AG08395 (cell line): ENCODE data around the gene FBXO7.
"Not testable (repeated sequence)": the region's sequence is repeated elsewhere in the genome, so short reads cannot be mapped to it uniquely, and the experiment has no call there.

Experiments
- DNase-seq: peaks from one replicate; pipeline ENCODE4 v3.0.0; 2012; ENCODE audit warnings: mixed read lengths, low spot score

The FBXO7 gene

GRCh38 chr22:32474635-32475467 lies at the start of gene FBXO7:
Gene FBXO7, plus strand, starts transcription at chr22:32474811. Its CDS starts 192 bp downstream, at chr22:32475003.
- peak; percentile 96 for DNase-seq

DNA sequence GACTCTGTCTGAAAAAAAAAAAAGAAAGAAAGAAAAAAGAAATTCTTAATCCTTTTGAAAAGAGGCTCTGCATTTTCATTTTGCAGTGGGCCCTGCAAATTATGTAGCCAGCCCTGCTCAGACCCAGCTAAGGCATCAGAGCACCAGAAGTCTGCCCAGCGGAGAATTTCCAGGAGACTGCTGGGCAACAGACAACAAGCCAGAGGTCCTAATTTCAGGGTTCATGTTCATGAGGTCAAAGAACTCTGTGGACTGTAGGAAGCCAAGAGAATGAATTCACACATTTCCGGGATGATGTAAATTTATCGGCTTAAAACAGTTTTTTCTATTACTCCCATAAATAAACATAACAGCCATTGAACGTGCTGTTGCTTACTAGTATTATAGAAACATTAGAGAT lies 47.7 kb upstream of the FBXO7 start:
- no peak for DNase-seq

GRCh38 chr22:32430352-32430751 lies 44.3 kb upstream of the FBXO7 start:
- no peak for DNase-seq

DNA sequence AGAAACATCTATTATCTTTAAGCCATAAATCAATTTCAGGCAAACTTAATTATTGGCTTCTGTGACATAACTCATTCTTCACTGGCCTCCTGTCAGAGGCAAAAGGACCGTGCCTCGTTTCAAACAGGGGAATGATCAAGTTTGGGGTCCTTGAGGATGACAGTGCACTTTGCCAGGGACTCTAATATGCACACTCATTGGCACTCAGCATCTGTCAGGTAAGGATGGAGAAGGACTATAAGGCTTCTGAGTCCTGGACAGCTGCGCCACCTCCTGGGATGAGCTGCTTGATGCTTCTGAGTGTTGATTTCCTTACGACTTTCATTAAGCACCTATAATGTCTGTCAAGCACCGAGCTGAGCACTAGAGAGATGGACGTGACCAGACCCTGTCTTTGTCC lies 30.5 kb upstream of the FBXO7 start:
- DNase-seq = no peak

- DNase-seq = no peak
These were observed 28.3 kb upstream of the FBXO7 start for GRCh38 chr22:32446321-32446720.

DNA sequence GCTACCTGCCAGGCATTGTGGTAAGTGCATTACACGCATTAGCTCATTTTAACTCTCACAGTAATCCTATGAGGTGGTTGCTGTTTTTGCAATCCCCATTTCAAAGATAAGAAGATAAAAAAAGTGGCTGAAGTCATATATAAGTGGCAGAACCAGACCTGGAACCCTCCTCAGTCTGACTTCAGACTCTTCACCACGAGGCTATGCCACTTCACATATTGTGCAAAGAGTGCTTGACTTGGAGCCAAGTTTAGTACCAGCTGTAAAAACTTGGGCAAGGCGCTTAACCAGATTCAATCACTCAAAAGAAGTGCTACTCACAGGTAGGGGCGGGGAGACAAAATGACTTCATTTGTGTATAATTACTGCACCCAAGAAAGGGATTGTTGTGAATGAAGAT lies 25.6 kb upstream of the FBXO7 start:
- no peak for DNase-seq

- no peak for DNase-seq
These were observed 17.6 kb upstream of the FBXO7 start for GRCh38 chr22:32457031-32457430.

DNA sequence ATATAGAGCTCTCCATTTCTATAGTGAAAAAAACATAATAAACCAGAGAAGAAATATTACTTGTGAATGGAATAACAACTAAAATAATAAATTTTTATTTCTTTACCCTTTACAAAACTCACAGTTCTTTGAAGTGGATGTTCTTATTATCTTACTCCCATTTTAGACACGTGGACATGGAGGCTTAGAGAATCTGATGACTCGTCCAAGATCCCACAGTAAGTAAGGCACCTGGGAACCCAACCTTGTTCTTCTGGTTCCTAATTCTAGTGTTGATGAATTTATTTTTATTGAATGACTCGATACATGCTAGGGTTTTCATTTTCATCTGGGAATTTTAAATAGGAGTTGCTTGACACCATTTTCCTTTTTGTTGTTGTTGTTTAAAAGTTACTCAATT lies 12.2 kb upstream of the FBXO7 start:
- DNase-seq = no peak

GRCh38 chr22:32465661-32466060 lies 8.9 kb upstream of the FBXO7 start:
- DNase-seq = no peak

- DNase-seq = no peak
These were observed 8.1 kb upstream of the FBXO7 start for GRCh38 chr22:32466496-32466895.

DNA sequence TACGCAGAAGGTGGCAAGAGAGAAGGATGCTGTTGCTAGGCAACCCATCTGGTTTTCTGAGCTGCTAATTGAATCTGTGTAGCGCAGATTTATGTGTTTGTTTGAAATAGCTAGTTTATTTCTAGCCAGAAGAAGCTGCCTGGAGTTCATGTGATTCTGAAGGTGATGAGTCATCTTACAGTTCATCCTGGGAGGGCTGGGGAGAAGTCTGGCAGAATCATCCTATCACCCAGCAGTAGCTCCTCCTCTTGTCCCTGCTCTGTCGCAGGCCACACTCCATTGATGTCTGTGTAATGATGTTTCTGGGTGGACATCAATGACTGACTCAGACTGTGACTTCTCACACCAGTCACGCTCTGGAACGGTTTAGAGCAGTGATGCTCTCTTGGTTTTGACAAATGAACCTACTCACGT lies 4.8 kb upstream of the FBXO7 start:
- peak; percentile 91 for DNase-seq

DNA sequence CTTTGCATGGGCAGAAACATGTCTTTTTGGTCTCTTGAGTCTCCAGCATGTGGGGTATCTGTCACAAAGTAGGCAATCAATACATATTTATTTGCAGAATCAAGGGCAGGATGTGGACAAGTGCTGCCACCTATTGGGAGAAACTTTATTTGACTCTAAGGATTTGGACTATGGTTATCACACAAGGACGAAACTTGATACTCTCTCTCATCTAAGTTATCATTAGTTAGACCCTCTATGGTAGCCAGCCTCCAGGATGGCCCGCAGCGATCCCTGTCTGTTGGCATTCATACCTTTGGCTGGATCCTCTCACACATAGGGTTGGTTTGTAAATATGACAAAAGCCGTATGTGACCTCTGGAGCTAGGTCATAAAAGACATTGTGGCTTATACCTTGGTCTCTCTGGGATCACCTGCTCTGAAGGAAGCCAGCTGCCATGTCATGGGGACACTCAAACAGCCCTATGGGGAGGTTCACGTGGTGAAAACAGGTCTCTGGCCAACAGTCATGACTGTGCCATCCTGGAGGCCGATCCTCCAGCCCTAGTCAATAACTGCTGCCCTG lies 1.1 kb upstream of the FBXO7 start:
- DNase-seq = peak; percentile 43

GRCh38 chr22:32475468-32476010 lies 928 bp downstream of the FBXO7 start:
- DNase-seq = peak; percentile 18

DNA sequence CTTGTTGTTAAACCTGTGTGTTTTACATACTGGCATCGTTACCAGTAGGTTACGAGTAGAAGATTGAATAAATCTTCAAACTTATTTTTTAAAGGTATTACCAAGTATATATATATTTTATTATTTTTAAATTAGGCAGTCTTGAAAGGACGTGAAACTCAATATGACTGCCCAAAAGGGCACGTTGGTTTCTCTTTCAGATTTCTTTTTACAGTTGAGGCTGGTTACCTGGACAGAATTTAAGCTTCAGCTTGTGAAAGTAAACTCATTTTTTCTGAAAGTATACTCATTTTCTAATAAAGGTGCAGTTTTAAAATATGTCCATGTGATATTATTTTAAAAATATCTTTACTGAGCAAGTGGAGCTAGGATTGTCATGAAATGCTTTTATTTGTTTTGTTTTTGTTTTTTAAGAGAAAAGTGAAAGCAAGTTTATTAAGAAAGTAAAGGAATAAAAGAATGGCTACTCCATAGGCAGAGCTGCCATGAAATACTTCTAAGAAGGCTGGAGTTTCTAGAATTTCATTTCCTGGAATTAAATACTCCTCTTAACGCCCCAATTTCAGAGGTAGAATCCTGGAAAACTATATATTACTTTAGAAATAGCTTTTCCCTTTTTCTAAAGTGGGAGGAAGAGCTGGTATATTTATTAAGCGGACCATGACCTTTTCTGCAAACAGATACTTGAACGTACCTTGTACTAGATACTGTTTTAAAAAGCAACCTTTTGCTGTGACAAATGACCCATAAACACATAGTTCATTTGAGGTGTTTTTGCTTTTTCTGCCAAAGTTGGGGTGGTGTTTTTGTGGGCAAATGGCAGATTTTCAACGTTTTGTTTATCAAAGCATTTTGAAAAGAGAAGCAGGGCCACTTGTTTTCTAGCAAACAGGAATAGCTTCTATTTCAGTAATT lies 1.9 kb downstream of the FBXO7 start:
- DNase-seq = no peak

- DNase-seq = no peak
These were observed 3.0 kb downstream of the FBXO7 start for GRCh38 chr22:32477596-32477995.

GRCh38 chr22:32478552-32478951 lies 3.9 kb downstream of the FBXO7 start:
- not testable (repeated sequence) for DNase-seq

DNA sequence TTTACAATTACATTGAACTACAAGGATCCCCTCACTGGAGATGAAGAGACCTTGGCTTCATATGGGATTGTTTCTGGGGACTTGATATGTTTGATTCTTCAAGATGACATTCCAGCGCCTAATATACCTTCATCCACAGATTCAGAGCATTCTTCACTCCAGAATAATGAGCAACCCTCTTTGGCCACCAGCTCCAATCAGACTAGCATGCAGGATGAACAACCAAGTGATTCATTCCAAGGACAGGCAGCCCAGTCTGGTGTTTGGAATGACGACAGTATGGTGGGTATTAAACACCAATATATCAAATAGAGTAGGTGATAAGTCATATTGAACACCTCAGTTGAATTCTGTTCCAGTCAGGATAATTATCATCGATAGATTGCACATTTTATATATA lies 4.4 kb downstream of the FBXO7 start:
- DNase-seq = peak; percentile 21

DNA sequence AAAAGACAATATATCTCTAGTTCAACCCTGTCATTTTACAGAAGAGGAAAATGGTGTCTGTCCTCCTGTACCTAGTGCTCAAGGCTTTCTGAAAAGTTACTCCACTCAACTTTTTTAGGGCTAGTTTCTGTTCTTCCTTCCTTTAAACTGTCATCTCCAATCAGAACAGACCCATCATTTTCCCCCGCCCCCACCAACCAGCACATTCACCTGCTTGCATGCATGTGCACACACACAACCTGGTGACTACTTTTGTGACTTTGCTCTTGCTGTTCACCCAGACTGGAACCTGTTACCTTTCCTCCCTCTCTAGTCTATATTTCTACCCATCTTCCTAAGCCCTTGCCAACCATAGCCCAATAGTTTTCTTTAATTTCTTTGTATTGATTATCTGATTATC lies 5.6 kb downstream of the FBXO7 start:
- DNase-seq = no peak

DNA sequence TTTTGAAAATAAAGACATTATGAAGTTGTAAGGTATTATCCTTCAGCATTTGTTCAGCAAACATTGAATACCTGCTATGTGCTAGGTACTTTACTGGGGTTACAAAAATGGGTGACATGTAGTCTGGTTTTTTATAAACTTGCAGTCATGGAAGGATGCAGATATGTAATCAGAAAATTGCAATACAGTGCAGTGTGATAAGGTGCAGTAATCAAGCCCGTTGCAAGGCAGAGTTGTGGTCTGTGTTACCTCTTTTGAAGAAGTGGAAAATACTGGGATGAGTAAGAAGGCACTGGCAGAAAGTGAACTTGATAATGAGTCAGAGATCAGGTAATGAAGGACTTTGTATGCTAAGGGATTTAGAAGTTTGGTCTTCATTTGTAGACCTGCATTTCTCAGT lies 8.1 kb downstream of the FBXO7 start:
- no peak for DNase-seq

GRCh38 chr22:32486656-32487390 lies 12.2 kb downstream of the FBXO7 start:
- DNase-seq = no peak

GRCh38 chr22:32487461-32487860 lies 12.8 kb downstream of the FBXO7 start:
- no peak for DNase-seq

DNA sequence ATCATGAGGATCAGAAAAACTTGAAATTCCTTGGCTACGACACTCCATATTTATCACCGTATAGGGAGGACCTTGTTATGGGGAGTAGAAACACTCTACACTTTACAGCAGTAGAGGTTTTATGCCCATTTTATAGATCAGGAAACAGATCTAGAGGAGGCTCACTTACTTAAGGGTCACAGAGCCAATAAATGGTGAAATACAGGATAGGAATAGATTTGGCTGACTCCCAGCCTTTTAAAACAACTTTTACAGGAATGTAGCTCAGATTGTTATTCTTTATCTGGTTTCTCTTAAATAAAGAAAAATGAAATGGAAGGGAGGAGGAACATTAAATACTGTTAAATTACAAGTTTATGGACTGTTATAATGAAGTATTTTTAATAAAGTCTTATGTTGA lies 14.8 kb downstream of the FBXO7 start:
- DNase-seq = no peak
